Measurements from ENCODE around the gene DYRK4. TPM values are rescaled to one million over a fixed set of nuclear protein-coding genes. Genes with fewer than 3 reads are reported as not detected.

DYRK4 gene
- total RNA-seq, 2 donors from 2014 or later = 10.9 to 16.6 TPM

- Mint-ChIP-seq H3K27me3 (ENCODE audit: insufficient read depth) (peaks cover 18% of the 10 kb centered on the region), H3K4me3 (no peak overlapping the region), H3K4me1 (peaks cover 6% of the 10 kb centered on the region), H3K9me3 (no peaks in the 10 kb centered on the region), H3K36me3 (ENCODE audit: low read depth) (no peaks in the 10 kb centered on the region), H3K27ac (no peak overlapping the region)
- Histone ChIP-seq H3K4me1 (ENCODE audit: control insufficient read depth, insufficient read depth, low read length) (peaks cover 5% of the 10 kb centered on the region), H3K27ac (ENCODE audit: low read depth, low read length) (no peak overlapping the region), H3K4me3 (ENCODE audit: low read length) (no peak overlapping the region), H3K9me3 (ENCODE audit: control insufficient read depth, low read length) (no peaks in the 10 kb centered on the region), H3K27me3 (ENCODE audit: control insufficient read depth, insufficient read depth, low read length, poor library complexity, severe bottlenecking) (peaks cover 15% of the 10 kb centered on the region), H3K36me3 (ENCODE audit: control insufficient read depth, insufficient read depth, low read length) (no peaks in the 10 kb centered on the region), H3K9ac (ENCODE audit: extremely low read depth, low read length, poor library complexity, severe bottlenecking) (no peak overlapping the region)
- TF ChIP-seq CTCF (conservative IDR thresholded peaks at IDR 0.05) = no peak
- no CpG with 5 or more reads among the region's 1 CpG for WGBS, 2 experiments (ENCODE audit: insufficient coverage in 1 of 2, insufficient read length in 1 of 2)
- DNase-seq = no peak
These were observed 41.9 kb downstream of the DYRK4 start for GRCh38 chr12:4603946-4604345.

DNA sequence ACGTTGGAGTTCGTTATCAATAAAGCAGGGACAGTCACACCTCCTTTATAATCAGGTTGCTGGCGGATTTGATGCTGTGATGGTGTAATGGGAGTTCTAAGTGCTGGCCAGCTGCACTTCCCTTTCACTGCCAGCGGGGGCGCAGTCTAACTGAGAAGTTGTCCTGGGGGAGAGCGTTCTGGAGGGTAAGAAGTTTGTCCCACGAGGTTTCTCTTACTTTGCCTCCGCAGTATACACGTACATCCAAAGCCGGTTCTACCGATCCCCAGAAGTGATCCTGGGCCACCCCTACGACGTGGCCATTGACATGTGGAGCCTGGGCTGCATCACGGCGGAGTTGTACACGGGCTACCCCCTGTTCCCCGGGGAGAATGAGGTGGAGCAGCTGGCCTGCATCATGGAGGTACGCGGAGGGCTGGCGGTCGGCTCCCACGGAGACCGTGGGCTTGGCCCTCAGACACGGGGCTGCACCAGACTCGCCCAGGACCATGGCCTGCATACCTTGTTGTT, 42.7 kb downstream of the DYRK4 start:
- H3K9me3 Mint-ChIP-seq = no peaks in the 10 kb centered on the region
- no peak overlapping the region for H3K27ac ChIP-seq (ENCODE audit: low read depth, low read length)

DNA sequence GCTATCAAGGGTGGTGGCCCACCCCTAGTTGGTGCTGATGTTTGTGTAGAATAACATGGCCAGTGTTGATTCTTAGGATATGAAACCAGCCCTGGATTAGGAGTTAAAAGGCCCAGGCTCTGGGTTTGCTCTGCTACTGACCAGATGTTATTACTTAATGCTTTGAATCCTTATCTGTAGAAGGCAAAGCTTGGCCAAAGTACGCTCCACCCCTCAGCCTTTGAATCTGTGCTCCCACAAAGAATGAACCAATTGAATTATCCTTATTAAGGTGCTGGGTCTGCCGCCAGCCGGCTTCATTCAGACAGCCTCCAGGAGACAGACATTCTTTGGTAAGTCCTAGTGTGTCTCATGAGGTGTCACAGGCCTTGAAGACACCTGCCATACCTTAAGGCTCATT, 45.0 kb downstream of the DYRK4 start:
- H3K4me3 ChIP-seq (ENCODE audit: low read length) = no peak overlapping the region
- no peaks in the 10 kb centered on the region for H3K9me3 ChIP-seq (ENCODE audit: control insufficient read depth, low read length)
- peaks cover 17% of the 10 kb centered on the region for H3K27me3 Mint-ChIP-seq (ENCODE audit: insufficient read depth)
- H3K9ac ChIP-seq (ENCODE audit: extremely low read depth, low read length, poor library complexity, severe bottlenecking) = no peak overlapping the region
- DNase-seq = no peak
- no peak overlapping the region for H3K27ac Mint-ChIP-seq
- H3K4me3 Mint-ChIP-seq = no peak overlapping the region
- 96 to 100% methylated on average over 2 to 3 of the region's 3 CpGs for WGBS, 2 experiments (ENCODE audit: insufficient coverage in 1 of 2, insufficient read length in 1 of 2)
- H3K36me3 Mint-ChIP-seq (ENCODE audit: low read depth) = peaks cover 3% of the 10 kb centered on the region
- H3K36me3 ChIP-seq (ENCODE audit: control insufficient read depth, insufficient read depth, low read length) = no peaks in the 10 kb centered on the region
- H3K27me3 ChIP-seq (ENCODE audit: control insufficient read depth, insufficient read depth, low read length, poor library complexity, severe bottlenecking) = peaks cover 14% of the 10 kb centered on the region
- no peak for TF ChIP-seq CTCF (conservative IDR thresholded peaks at IDR 0.05)
- no peaks in the 10 kb centered on the region for H3K9me3 Mint-ChIP-seq
- peaks cover 5% of the 10 kb centered on the region for H3K4me1 ChIP-seq (ENCODE audit: control insufficient read depth, insufficient read depth, low read length)
- H3K27ac ChIP-seq (ENCODE audit: low read depth, low read length) = no peak overlapping the region
- peaks cover 5% of the 10 kb centered on the region for H3K4me1 Mint-ChIP-seq

More for the DNA sequence above, 42.7 kb downstream of the DYRK4 start:
- peak overlapping the region; percentile 89 for H3K27ac Mint-ChIP-seq
- Histone ChIP-seq H3K27me3 (ENCODE audit: control insufficient read depth, insufficient read depth, low read length, poor library complexity, severe bottlenecking) (peaks cover 15% of the 10 kb centered on the region), H3K9ac (ENCODE audit: extremely low read depth, low read length, poor library complexity, severe bottlenecking) (peak overlapping the region; percentile 56), H3K9me3 (ENCODE audit: control insufficient read depth, low read length) (no peaks in the 10 kb centered on the region), H3K4me3 (ENCODE audit: low read length) (peak overlapping the region; percentile 92), H3K4me1 (ENCODE audit: control insufficient read depth, insufficient read depth, low read length) (peaks cover 5% of the 10 kb centered on the region), H3K36me3 (ENCODE audit: control insufficient read depth, insufficient read depth, low read length) (no peaks in the 10 kb centered on the region)
- TF ChIP-seq CTCF (conservative IDR thresholded peaks at IDR 0.05) = peak; percentile 100
- peaks cover 6% of the 10 kb centered on the region for H3K4me1 Mint-ChIP-seq
- peaks cover 18% of the 10 kb centered on the region for H3K27me3 Mint-ChIP-seq (ENCODE audit: insufficient read depth)
- WGBS, 2 experiments (ENCODE audit: insufficient coverage in 1 of 2, insufficient read length in 1 of 2) = 1 to 7% methylated on average over 3 to 25 of the region's 25 CpGs
- peak overlapping the region; percentile 85 for H3K4me3 Mint-ChIP-seq
- no peaks in the 10 kb centered on the region for H3K36me3 Mint-ChIP-seq (ENCODE audit: low read depth)
- peak; percentile 94 for DNase-seq

Data from endodermal cell (in vitro differentiated cells).